Neuronal stem cell (in vitro differentiated cells): ENCODE data around the gene GPC2.

Experiments used
- DNase-seq: peaks from one replicate; pipeline ENCODE4 v3.0.0-alpha.2; 2013; ENCODE audit warnings: low spot score
- H2AFZ ChIP-seq: one replicate; pipeline ENCODE4 v1.6.1; 2013; ENCODE audit warnings: mild to moderate bottlenecking, low read length, inconsistent platforms
- H2AK5ac ChIP-seq: 2 replicates; pipeline ENCODE4 v1.6.1; 2013; ENCODE audit warnings: low read depth, mild to moderate bottlenecking, inconsistent platforms, low read length, moderate library complexity, mixed read lengths
- H2BK120ac ChIP-seq: 2 replicates; pipeline ENCODE4 v1.6.1; 2013; ENCODE audit warnings: low read depth, mild to moderate bottlenecking, inconsistent platforms, low read length, moderate library complexity, mixed read lengths
- H2BK12ac ChIP-seq: one replicate; pipeline ENCODE4 v1.6.1; 2013; ENCODE audit warnings: low read length, inconsistent platforms
- H2BK15ac ChIP-seq: 2 replicates; pipeline ENCODE4 v1.6.1; 2013; ENCODE audit warnings: mild to moderate bottlenecking, low read length, inconsistent platforms, mixed read lengths
- H2BK5ac ChIP-seq: one replicate; pipeline ENCODE4 v1.6.1; 2013; ENCODE audit warnings: inconsistent platforms, mild to moderate bottlenecking, low read length, moderate library complexity
- H3K14ac ChIP-seq: one replicate; pipeline ENCODE4 v1.6.1; 2013; ENCODE audit warnings: low read length, inconsistent platforms
- H3K18ac ChIP-seq: 2 replicates; pipeline ENCODE4 v1.6.1; 2013; ENCODE audit warnings: low read length, inconsistent platforms
- H3K23ac ChIP-seq: 2 replicates; pipeline ENCODE4 v1.6.1; 2013; ENCODE audit warnings: low read depth, mild to moderate bottlenecking, mixed read lengths, low read length, inconsistent platforms; ENCODE audit not compliant: poor library complexity
- H3K27ac ChIP-seq: replicated peaks from 3 replicates; pipeline ENCODE4 v1.5.1; 2013; ENCODE audit warnings: low read length, inconsistent platforms
- H3K27me3 ChIP-seq, 3 experiments: 2 replicates each; pipeline ENCODE4 v1.6.1; 2013; ENCODE audit warnings: low read length in 3 of 3, mild to moderate bottlenecking in 2 of 3, inconsistent platforms in 1 of 3, low read depth in 1 of 3, mixed read lengths in 1 of 3, moderate library complexity in 1 of 3; ENCODE audit not compliant: control insufficient read depth in 3 of 3, insufficient read depth in 3 of 3
- H3K36me3 ChIP-seq, 2 donors: replicated peaks in 1 of 2; 2 replicates each; pipeline ENCODE4 v1.6.1; 2013; ENCODE audit warnings: low read length in 2 of 2; ENCODE audit not compliant: control insufficient read depth in 2 of 2, insufficient read depth in 2 of 2
- H3K4ac ChIP-seq: 2 replicates; pipeline ENCODE4 v1.6.1; 2013; ENCODE audit warnings: inconsistent platforms, mild to moderate bottlenecking, low read length, moderate library complexity
- H3K4me1 ChIP-seq, 2 donors: 1 replicate in 1 of 2; 2 replicates in 1 of 2; pipeline ENCODE4 v1.6.1; 2013; ENCODE audit warnings: low read length in 2 of 2, low read depth in 1 of 2; ENCODE audit not compliant: control insufficient read depth in 2 of 2, insufficient read depth in 1 of 2
- H3K4me2 ChIP-seq: one replicate; pipeline ENCODE4 v1.6.1; 2013; ENCODE audit warnings: mild to moderate bottlenecking, low read length, inconsistent platforms; ENCODE audit not compliant: insufficient read depth, poor library complexity, severe bottlenecking
- H3K4me3 ChIP-seq, 2 donors: 2 replicates each; pipeline ENCODE4 v1.5.1; 2013; ENCODE audit warnings: low read length in 2 of 2, mild to moderate bottlenecking in 2 of 2, inconsistent platforms in 1 of 2, moderate library complexity in 1 of 2
- H3K79me1 ChIP-seq: one replicate; pipeline ENCODE4 v1.6.1; 2013; ENCODE audit warnings: low read depth, mild to moderate bottlenecking, inconsistent platforms, low read length, moderate library complexity
- H3K9ac ChIP-seq: one replicate; pipeline ENCODE4 v1.6.1; 2013; ENCODE audit warnings: mild to moderate bottlenecking, low read depth, low read length, inconsistent platforms; ENCODE audit not compliant: poor library complexity
- H3K9me3 ChIP-seq, 2 donors: replicated peaks in 1 of 2; 2 replicates each; pipeline versions ENCODE3 to v1.6.1; 2013; ENCODE audit warnings: low read length in 2 of 2, mild to moderate bottlenecking in 2 of 2, inconsistent platforms in 1 of 2, low read depth in 1 of 2, mixed read lengths in 1 of 2, moderate library complexity in 1 of 2; ENCODE audit not compliant: control insufficient read depth in 2 of 2, insufficient read depth in 1 of 2
- H4K8ac ChIP-seq: one replicate; pipeline ENCODE4 v1.6.1; 2013; ENCODE audit warnings: low read depth, mild to moderate bottlenecking, inconsistent platforms, low read length, moderate library complexity
- H4K91ac ChIP-seq: one replicate; pipeline ENCODE4 v1.6.1; 2013; ENCODE audit warnings: low read length, low read depth, mild to moderate bottlenecking, inconsistent platforms; ENCODE audit not compliant: poor library complexity
- WGBS, 2 donors: extraction: QIAGEN DNeasy Blood & Tissue Kit; methylation state at CpG; one replicate each; pipeline ENCODE4 v1.1.7; 2013; ENCODE audit warnings: missing lambda C conversion rate in 2 of 2, mixed read lengths in 1 of 2; ENCODE audit not compliant: insufficient read length in 2 of 2, insufficient replicate concordance in 1 of 2; ENCODE audit errors: extremely low coverage in 2 of 2; 5-methylcytosine and 5-hydroxymethylcytosine counted together

The GPC2 gene

GRCh38 chr7:100157334-100158228 is 19.6 kb downstream of the GPC2 start:
- Histone ChIP-seq H3K4me3 (peak overlapping the region; percentile 87 to 97), H4K8ac (no peak overlapping the region), H4K91ac (no peak overlapping the region), H3K4ac (peak overlapping the region; percentile 1), H3K36me3 (peaks cover 24 to 50% of the 10 kb centered on the region in 2 donors), H3K14ac (no peak overlapping the region), H3K18ac (no peak overlapping the region), H2BK15ac (no peak overlapping the region), H3K27ac (no peak overlapping the region), H3K23ac (peak overlapping the region; percentile 46), H2AK5ac (no peak overlapping the region), H3K79me1 (peaks cover 5% of the 10 kb centered on the region), H2AFZ (peak overlapping the region; percentile 88), H2BK12ac (no peak overlapping the region), H2BK5ac (peak overlapping the region; percentile 55), H3K4me2 (peak overlapping the region; percentile 92), H3K27me3 (no peaks in the 10 kb centered on the region), H3K9me3 (no peaks in the 10 kb centered on the region), H3K4me1 (peaks cover 5 to 11% of the 10 kb centered on the region in 2 donors), H3K9ac (peak overlapping the region; percentile 89), H2BK120ac (no peak overlapping the region)
- no CpG with 5 or more reads among the region's 32 CpGs for WGBS, 2 donors
- DNase-seq = no peak

GRCh38 chr7:100157069-100157333 is 20.2 kb downstream of the GPC2 start:
- peak overlapping the region in 1 of 2 donors; percentile 87 for H3K4me3 ChIP-seq
- H3K27ac ChIP-seq = no peak overlapping the region
- H2BK12ac ChIP-seq = no peak overlapping the region
- no peak overlapping the region for H3K4ac ChIP-seq
- H2BK15ac ChIP-seq = no peak overlapping the region
- peaks cover 24 to 55% of the 10 kb centered on the region in 2 donors for H3K36me3 ChIP-seq
- H2BK120ac ChIP-seq = no peak overlapping the region
- H3K23ac ChIP-seq = peak overlapping the region; percentile 46
- no peaks in the 10 kb centered on the region for H3K27me3 ChIP-seq
- no peak overlapping the region for H3K4me2 ChIP-seq
- H3K9me3 ChIP-seq = no peaks in the 10 kb centered on the region
- no peak overlapping the region for H3K9ac ChIP-seq
- H2BK5ac ChIP-seq = no peak overlapping the region
- H4K91ac ChIP-seq = no peak overlapping the region
- no peak overlapping the region for H3K14ac ChIP-seq
- WGBS, 2 donors = no CpG with 5 or more reads among the region's 5 CpGs
- no peak for DNase-seq
- peaks cover 5% of the 10 kb centered on the region for H3K79me1 ChIP-seq
- H3K4me1 ChIP-seq = peaks cover 5 to 11% of the 10 kb centered on the region in 2 donors
- H2AFZ ChIP-seq = no peak overlapping the region
- no peak overlapping the region for H4K8ac ChIP-seq
- H2AK5ac ChIP-seq = no peak overlapping the region
- H3K18ac ChIP-seq = no peak overlapping the region

GRCh38 chr7:100156331-100157068 is 20.7 kb downstream of the GPC2 start:
- Histone ChIP-seq H2BK5ac (no peak overlapping the region), H3K4me1 (peaks cover 5 to 11% of the 10 kb centered on the region in 2 donors), H3K27ac (no peak overlapping the region), H3K14ac (no peak overlapping the region), H2AFZ (no peak overlapping the region), H3K23ac (peak overlapping the region; percentile 62), H3K36me3 (peaks cover 24 to 60% of the 10 kb centered on the region in 2 donors), H2AK5ac (no peak overlapping the region), H2BK120ac (no peak overlapping the region), H3K27me3 (no peaks in the 10 kb centered on the region), H2BK12ac (no peak overlapping the region), H3K4ac (no peak overlapping the region), H3K9ac (no peak overlapping the region), H2BK15ac (no peak overlapping the region), H3K4me3 (peak overlapping the region in 1 of 2 donors; percentile 17), H4K91ac (no peak overlapping the region), H3K9me3 (no peaks in the 10 kb centered on the region), H3K4me2 (no peak overlapping the region), H3K79me1 (peaks cover 5% of the 10 kb centered on the region), H4K8ac (no peak overlapping the region), H3K18ac (no peak overlapping the region)
- DNase-seq = no peak
- no CpG with 5 or more reads among the region's 16 CpGs for WGBS, 2 donors
